HUDEP-2 (cell line): ENCODE results near the gene ANKK1.

ENCODE experiments used
- DNase-seq, 76 experiments: peaks; one replicate each; lab custom pipeline; 2025; ENCODE audit not compliant: unreplicated experiment in 76 of 76; lab: John Stamatoyannopoulos, UW

Gene ANKK1

GRCh38 chr11:113377681-113378412, 9.7 kb upstream of the ANKK1 start:
- DNase-seq: no peak

- no peak for DNase-seq
Measured at GRCh38 chr11:113378692-113379091, 8.9 kb upstream of the ANKK1 start.

GRCh38 chr11:113382121-113382520, 5.5 kb upstream of the ANKK1 start:
- no peak for DNase-seq

- DNase-seq: no peak
Measured at GRCh38 chr11:113384551-113384950, 3.0 kb upstream of the ANKK1 start.

- no peak for DNase-seq
Measured at GRCh38 chr11:113385749-113386148, 1.8 kb upstream of the ANKK1 start.

GRCh38 chr11:113386866-113387265, 713 bp upstream of the ANKK1 start:
- no peak for DNase-seq

GRCh38 chr11:113389272-113389671, 1.7 kb downstream of the ANKK1 start:
- no peak for DNase-seq

- no peak for DNase-seq
Measured at GRCh38 chr11:113392236-113392921, 4.8 kb downstream of the ANKK1 start.

- no peak for DNase-seq
Measured at GRCh38 chr11:113393501-113393985, 6.0 kb downstream of the ANKK1 start.

GRCh38 chr11:113394919-113395318, 7.3 kb downstream of the ANKK1 start:
- no peak for DNase-seq

- DNase-seq: no peak
Measured at GRCh38 chr11:113395782-113396336, 8.3 kb downstream of the ANKK1 start.

- DNase-seq: no peak
Measured at GRCh38 chr11:113396690-113397089, 9.1 kb downstream of the ANKK1 start.

- DNase-seq: no peak
Measured at GRCh38 chr11:113397212-113397611, 9.6 kb downstream of the ANKK1 start.

GRCh38 chr11:113397821-113398220, 10.2 kb downstream of the ANKK1 start:
- no peak for DNase-seq

GRCh38 chr11:113398669-113399430, 11.3 kb downstream of the ANKK1 start:
- DNase-seq: no peak

GRCh38 chr11:113400631-113401230, 13.2 kb downstream of the ANKK1 start:
- DNase-seq: no peak

GRCh38 chr11:113401718-113402117, 14.1 kb downstream of the ANKK1 start:
- peak in 52 of 76 experiments; percentile 1 to 65 (median 28) for DNase-seq

- no peak for DNase-seq
Measured at GRCh38 chr11:113404859-113405430, 17.4 kb downstream of the ANKK1 start.

- no peak for DNase-seq
Measured at GRCh38 chr11:113405724-113406478, 18.3 kb downstream of the ANKK1 start.

GRCh38 chr11:113407163-113407562, 19.6 kb downstream of the ANKK1 start:
- DNase-seq: no peak
